GM12873 (cell line): ENCODE results near the gene RAP1B.

Experiments
- TF ChIP-seq, protein P1 (sequence below): IDR thresholded peaks from 2 replicates; pipeline ENCODE4 v1.5.1; 2012; ENCODE audit warnings: low read depth, mild to moderate bottlenecking, moderate library complexity, low read length, control low read depth; ENCODE audit not compliant: insufficient read depth; ENCODE audit errors: missing control alignments

RAP1B gene

GRCh38 chr12:68610370-68611093, at the start of gene RAP1B:
RAP1B (plus strand) TSS chr12:68610899; CDS start chr12:68648725, 37,826 bp downstream.
- TF ChIP-seq, protein P1, sequence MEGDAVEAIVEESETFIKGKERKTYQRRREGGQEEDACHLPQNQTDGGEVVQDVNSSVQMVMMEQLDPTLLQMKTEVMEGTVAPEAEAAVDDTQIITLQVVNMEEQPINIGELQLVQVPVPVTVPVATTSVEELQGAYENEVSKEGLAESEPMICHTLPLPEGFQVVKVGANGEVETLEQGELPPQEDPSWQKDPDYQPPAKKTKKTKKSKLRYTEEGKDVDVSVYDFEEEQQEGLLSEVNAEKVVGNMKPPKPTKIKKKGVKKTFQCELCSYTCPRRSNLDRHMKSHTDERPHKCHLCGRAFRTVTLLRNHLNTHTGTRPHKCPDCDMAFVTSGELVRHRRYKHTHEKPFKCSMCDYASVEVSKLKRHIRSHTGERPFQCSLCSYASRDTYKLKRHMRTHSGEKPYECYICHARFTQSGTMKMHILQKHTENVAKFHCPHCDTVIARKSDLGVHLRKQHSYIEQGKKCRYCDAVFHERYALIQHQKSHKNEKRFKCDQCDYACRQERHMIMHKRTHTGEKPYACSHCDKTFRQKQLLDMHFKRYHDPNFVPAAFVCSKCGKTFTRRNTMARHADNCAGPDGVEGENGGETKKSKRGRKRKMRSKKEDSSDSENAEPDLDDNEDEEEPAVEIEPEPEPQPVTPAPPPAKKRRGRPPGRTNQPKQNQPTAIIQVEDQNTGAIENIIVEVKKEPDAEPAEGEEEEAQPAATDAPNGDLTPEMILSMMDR, result no peak

DNA sequence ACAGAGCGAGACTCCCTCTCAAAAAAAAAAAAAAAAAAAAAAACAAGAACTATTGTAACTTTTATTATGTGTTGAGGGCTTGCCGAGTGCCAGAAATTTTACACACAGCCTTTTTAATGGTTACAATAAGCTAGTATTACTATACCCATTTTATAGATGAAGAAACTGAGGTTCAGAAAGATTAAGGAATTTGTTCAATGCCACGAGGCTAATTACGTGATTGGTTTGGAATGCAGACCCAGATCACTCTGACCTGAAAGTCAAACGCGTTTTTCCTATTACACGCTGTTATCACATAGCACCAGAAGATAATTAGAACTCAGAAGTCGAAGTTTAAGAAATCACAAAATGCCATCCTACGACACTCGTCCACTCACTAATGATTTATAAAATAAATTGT, 48.9 kb upstream of the RAP1B start:
- TF ChIP-seq, protein P1, result no peak

- TF ChIP-seq, protein P1, result no peak
Observed at GRCh38 chr12:68564166-68564565, 46.5 kb upstream of the RAP1B start.

- TF ChIP-seq, protein P1, result no peak
Observed at GRCh38 chr12:68565391-68565903, 45.3 kb upstream of the RAP1B start.

DNA sequence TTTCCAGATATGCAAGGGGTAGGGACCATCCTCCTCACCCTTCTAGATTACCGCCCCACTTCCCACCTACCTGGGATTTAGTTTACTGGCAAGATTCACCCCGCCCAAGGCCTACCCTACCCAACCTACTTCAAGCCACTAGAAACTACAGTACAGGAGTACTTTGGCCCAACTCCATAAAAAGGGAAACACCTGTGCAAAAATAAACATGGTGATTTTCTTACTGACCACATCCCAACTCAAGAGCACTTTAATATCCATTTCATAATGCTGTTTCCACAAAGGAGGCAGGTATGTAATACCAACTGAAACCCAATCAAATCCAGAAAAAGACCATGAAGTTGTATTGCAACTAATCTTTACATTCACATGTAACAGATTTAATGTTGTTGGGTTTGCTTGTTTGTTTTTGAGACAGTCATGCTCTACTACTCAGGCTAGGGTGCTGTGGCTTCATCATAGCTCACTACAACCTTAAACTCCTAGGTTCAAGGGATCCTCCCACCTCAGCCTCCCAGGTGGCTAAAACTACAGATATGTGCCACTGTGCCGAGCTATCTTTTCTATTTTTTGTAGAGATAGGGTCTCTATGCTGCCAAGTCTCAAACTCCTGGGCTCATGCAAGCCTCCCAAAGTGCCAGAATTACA, 41.7 kb upstream of the RAP1B start:
- TF ChIP-seq, protein P1, result no peak

DNA sequence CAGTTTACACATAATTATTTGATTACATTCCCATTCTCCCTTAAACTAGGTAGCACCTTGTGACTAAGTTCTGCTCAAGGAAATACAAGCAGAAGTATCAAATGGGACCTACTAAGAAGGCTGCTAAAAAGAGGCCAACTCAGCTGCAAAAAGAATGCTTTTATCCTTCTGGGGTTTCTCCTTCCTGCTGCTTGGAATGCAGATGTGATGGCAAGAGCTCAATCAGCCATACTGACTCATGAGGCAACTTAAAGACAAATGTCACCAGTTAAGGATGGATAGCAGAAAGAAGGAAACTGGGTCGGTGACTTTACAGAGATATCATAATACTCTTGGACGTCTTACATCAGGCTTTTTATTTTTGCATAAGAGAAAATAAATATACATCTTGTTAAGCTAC, 38.0 kb upstream of the RAP1B start:
- TF ChIP-seq, protein P1, result no peak

- TF ChIP-seq, protein P1, result no peak
Observed at GRCh38 chr12:68573406-68573805, 37.3 kb upstream of the RAP1B start.
